Renal pelvis (tissue), 12 donors: ENCODE results near the gene MAP3K9. TPM values are rescaled to one million over a fixed set of nuclear protein-coding genes. Genes with fewer than 3 reads are reported as not detected.
A peak's percentile ranks its signal among the peaks of the same experiment; 100 is the strongest.
"Not testable (repeated sequence)": the region's sequence is repeated elsewhere in the genome, so short reads cannot be mapped to it uniquely, and the experiment has no call there.

Experiments used
- DNase-seq: peaks from one replicate; pipeline ENCODE4 v3.0.0-alpha.2; 2013
- long read RNA-seq, 16 experiments: transcript quantifications; one replicate each; lab custom pipeline, GENCODE V29; 2026
- polyA plus RNA-seq, 3 donors: library from polyadenylated mRNA; unstranded; fragments of 120-200 nt; gene quantifications; one replicate each; pipeline ENCODE4 v1.2.1, GENCODE V29; 2013; ENCODE audit not compliant: insufficient read length in 3 of 3

Gene MAP3K9
- 1 to 10 TPM; 3.8 to 5.4 (median 5.2) TPM for polyA plus RNA-seq
- long read RNA-seq, donor 1 = 0 reads
- long read RNA-seq, donor 2 = 0 reads
- long read RNA-seq, donor 3 = 0 reads
- long read RNA-seq, donor 4 = 0 reads
- long read RNA-seq, donor 5 = 0 reads
- long read RNA-seq, donor 6 = 0 reads
- long read RNA-seq, donor 7, full-length matches to known transcripts = 1 of 1 reads
- long read RNA-seq, donor 7, partial matches to known transcripts = 0 of 1 reads
- long read RNA-seq, donor 7, other reads (novel, unspliced or antisense) = 0 of 1 reads
- long read RNA-seq, donor 8 = 0 reads
- long read RNA-seq, donor 9 = 0 reads
- long read RNA-seq, donor 10 = 0 reads
- long read RNA-seq, donor 11 = 0 reads
- long read RNA-seq, donor 12 = 0 reads
- long read RNA-seq, donor 13 = 0 reads
- long read RNA-seq, donor 14 = 0 reads
- long read RNA-seq, donor 15 = 0 reads
- long read RNA-seq, donor 16 = 0 reads

- DNase-seq = peak; percentile 94
These were observed at the start of gene MAP3K9 for GRCh38 chr14:70809225-70810219. Gene MAP3K9, minus strand, starts transcription at chr14:70809513. Its CDS starts 342 bp downstream, at chr14:70809171.

GRCh38 chr14:70858641-70859040, 49.3 kb upstream of the MAP3K9 start:
- DNase-seq = no peak

- DNase-seq = no peak
These were observed 48.2 kb upstream of the MAP3K9 start for GRCh38 chr14:70857496-70857890.

- no peak for DNase-seq
These were observed 47.7 kb upstream of the MAP3K9 start for GRCh38 chr14:70856851-70857495.

- DNase-seq = no peak
These were observed 46.2 kb upstream of the MAP3K9 start for GRCh38 chr14:70855486-70855885.

- DNase-seq = not testable (repeated sequence)
These were observed 44.3 kb upstream of the MAP3K9 start for GRCh38 chr14:70853658-70854057.

DNA sequence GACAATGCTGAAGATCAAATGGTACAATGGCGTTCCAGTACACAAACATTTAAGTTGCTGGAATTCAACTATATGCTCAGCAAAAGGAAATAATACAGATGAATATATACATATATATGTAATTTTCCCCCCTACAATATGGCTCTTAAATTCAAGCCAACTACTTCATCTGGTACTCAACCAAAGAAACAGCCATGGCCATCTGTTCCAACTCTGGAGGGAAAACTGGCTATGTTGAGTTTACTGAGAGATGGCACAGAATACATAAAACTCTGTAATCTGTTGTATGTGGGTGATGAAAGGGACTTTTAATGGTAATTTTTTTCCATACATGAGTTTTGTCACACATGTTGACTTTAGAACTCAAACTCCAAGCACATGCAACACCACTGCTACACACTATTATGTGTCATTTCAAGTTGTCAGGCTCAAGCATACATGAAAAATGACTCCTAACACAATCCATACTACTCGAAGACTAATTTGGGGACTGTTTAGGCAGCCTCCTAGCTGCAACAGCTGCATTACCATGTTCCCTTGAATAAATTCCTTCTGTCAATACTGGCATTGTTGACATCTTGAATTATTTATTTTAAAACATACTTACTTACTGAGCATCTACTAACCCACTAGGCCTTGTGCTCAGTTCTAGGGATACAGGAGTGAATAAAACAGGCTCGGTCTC, 38.2 kb upstream of the MAP3K9 start:
- DNase-seq = no peak

DNA sequence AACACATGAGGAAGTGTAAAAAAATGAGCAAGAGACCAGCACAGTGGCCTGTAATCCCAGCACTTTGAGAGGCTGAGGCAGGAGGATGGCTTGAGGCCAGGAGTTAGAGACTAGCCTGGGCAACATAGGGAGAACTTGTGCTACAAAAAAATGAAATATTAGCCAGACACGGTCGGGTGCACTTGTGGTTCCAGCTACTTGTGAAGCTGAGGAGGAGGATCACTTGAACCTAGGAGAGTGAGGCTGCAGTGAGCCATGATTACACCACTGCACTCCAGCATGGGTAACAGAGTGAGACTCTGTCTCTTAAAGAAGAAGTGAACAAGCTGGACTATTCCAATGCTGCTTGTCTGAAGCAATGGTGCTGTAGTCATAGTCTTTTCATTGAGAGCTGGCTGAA, 36.3 kb upstream of the MAP3K9 start:
- DNase-seq = no peak

- DNase-seq = no peak
These were observed 33.6 kb upstream of the MAP3K9 start for GRCh38 chr14:70842851-70843462.

- no peak for DNase-seq
These were observed 28.8 kb upstream of the MAP3K9 start for GRCh38 chr14:70838076-70838475.

- DNase-seq = no peak
These were observed 27.6 kb upstream of the MAP3K9 start for GRCh38 chr14:70836946-70837345.

DNA sequence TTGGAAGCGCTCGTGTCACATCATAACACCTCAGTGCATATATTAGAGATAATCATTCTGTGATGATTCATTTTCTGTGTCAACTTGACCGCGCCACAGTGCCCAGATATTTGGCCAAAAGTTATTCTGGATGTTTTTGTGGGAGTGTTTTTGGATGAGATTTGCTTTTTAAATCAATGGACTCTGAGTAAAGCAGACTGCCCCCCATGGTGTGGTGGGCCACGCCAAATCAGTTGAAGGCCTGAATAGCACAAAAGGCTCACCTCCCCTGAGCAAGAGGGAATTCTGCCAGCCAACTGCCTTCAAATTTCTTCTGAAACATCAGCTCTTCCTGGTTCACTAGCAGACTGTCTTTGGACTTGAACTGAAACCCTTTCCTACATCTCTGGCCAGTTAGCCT, 24.6 kb upstream of the MAP3K9 start:
- no peak for DNase-seq

- no peak for DNase-seq
These were observed 23.4 kb upstream of the MAP3K9 start for GRCh38 chr14:70832561-70833305.

GRCh38 chr14:70830998-70831781, 21.9 kb upstream of the MAP3K9 start:
- DNase-seq = no peak

DNA sequence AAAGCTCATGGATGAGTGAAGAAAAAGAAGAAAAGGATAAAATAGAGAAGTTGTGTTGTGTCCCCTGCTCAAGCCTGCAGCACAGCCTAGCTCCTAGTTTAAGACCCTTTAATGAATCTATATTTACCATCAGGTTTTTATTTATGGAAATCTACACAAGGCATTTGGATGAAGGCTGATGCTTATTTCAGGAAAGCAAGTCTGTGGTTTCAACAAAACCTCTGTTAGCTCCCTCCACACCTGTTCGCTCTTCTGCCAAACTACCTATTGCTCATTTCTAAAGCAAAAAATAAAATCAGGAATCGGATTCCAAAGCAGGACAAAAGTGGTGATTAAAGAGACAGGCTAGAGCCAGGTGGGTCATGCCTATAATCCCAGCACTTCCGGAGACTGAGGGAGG, 18.9 kb upstream of the MAP3K9 start:
- no peak for DNase-seq

- DNase-seq = no peak
These were observed 18.4 kb upstream of the MAP3K9 start for GRCh38 chr14:70827752-70828151.

DNA sequence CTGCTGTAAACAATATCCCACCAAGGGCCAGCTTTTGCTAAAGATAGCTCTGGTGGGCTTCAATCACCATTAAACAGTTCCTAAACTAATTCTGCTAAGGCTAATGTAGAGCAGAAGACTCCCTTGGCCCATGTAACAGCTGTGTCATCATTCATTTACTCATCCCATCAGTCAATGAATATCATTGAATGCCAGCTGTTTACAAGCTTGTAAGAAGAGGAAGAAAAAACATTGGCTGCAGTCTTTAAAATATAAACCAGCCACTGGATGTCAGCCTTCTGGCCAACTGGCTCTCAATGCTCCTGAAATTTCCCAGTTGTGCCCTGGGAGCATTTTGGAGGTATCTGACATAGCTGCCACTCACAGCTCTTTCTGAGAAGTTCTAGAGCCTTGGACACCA, 18.0 kb upstream of the MAP3K9 start:
- no peak for DNase-seq

GRCh38 chr14:70823281-70823680, 14.0 kb upstream of the MAP3K9 start:
- no peak for DNase-seq

DNA sequence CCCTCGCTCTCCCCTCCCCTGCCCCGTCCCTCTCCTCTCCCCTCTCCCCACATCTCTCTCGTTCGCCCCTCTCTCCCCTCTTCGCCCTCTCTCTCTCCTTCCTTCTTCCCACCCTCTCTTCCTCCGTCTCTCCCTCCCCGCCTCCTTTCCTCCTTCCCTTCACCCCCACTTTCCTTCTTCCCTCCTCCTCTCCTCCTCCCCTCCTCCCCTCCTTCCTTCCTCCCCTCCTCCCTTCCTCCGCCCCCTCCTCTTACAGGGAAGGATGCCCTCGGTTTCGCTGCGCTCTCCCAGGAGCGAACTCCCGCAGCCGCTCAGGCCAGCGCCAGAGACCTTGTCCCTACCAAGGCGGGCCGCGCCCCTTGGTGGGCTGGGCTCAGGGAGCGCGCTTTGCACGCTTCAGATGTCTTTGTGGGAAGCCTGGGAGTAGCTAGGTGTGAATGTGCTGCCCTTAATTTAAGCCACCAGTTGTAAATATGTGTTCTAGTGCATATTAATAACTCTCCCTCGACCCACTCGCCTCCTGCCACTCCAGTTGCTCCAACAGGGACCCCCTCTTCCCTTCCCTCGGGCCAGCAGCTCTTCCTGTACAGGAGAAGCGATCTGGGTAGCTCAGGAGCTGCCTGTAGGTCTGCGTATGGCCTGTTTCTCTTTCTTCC, 13.3 kb upstream of the MAP3K9 start:
- peak; percentile 60 for DNase-seq
